ENCODE data around the gene KRT84.

GRCh38 chr12:52401926-52402325 is 16.5 kb upstream of the KRT84 start:
- TF ChIP-seq ZNF114 (tag by site-specific recombination; IDR thresholded peaks at IDR 0.05) (no peak), ZNF274 (IDR thresholded peaks at IDR 0.05; ENCODE audit: low read length) (no peak), ZNF274 (tag by site-specific recombination; IDR thresholded peaks at IDR 0.05; ENCODE audit: borderline replicate concordance) (no peak), ATF2 (tag by site-specific recombination; IDR thresholded peaks at IDR 0.05; ENCODE audit: low read depth) (no peak), CTCF (tag by site-specific recombination; IDR thresholded peaks at IDR 0.05) (no peak), GLIS2 (tag by site-specific recombination; IDR thresholded peaks at IDR 0.05) (no peak)

Data from HEK293 (cell line).